ENCODE data around the gene ATRX. TPM values are rescaled to one million over a fixed set of nuclear protein-coding genes. Genes with fewer than 3 reads are reported as not detected.
A peak's percentile ranks its signal among the peaks of the same experiment; 100 is the strongest.
"Not testable (repeated sequence)": the region's sequence is repeated elsewhere in the genome, so short reads cannot be mapped to it uniquely, and the experiment has no call there.

Gene ATRX
- 10 to 100 TPM; 24.8 to 92.6 (median 52.0) TPM for polyA plus RNA-seq (ENCODE audit: low read depth in 6 of 6)

DNA sequence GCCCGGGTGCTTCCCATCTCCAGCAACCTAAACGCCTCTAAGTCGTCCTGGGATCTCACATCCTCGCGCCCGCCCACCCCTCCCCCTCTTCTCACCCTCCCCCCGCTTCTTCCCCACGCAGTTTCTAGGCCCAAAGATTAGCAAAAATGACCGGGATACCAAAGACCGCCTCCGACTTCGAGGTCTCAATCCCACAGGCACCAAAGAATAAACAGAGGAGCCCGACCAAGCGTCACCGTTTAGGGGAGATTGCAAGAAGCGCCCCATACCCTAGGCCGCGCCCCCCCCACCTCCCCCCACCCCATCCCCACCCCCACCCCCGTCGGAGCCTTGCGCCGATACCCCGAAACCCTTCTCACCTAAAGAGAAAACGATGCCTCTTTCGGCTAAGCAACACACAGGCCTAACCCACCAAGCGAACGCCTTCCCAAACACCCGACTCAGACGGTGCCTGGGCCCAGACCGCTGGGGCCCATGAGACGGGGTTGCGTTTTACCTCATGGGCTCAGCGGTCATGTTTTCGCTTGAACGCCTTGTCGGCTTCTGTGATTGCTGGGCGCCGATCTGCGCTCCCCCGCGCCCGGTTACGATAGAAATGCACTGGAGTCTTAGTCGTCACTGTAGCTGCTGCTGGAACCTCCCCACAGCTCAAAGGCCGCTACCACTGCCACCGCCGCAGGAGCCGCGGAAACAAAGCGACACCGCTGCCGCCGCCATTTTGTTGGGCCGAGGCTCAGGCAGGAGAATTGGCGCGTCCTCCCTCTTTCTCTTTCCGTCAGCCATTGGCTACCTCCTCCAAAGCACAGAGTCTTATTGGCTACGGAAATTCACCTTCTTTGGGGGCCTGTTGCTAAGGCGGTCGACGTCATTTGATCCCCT is at the start of gene ATRX:
TSS of gene ATRX (minus strand) at position 731 of the 879 bp plus-strand sequence. CDS start at position 516, 215 bp downstream.
- Mint-ChIP-seq H3K27ac (peak within 1 kb of the TSS; percentile 97 to 100 (median 100)), H3K36me3 (peaks cover 0 to 7% of the 10 kb centered on the region in 2 donors), H3K4me1 (peaks cover 6 to 35% (median 8%) of the 10 kb centered on the region in 3 donors), H3K27me3 (no peaks in the 10 kb centered on the region), H3K9me3 (peaks cover 0 to 2% (median 0%) of the 10 kb centered on the region in 7 donors), H3K4me3 (peak within 1 kb of the TSS; percentile 91 to 100 (median 99))
- DNase-seq (peak; percentile 77), ATAC-seq (ENCODE audit: low read depth in 2 of 2) (peak; percentile 92)

DNA sequence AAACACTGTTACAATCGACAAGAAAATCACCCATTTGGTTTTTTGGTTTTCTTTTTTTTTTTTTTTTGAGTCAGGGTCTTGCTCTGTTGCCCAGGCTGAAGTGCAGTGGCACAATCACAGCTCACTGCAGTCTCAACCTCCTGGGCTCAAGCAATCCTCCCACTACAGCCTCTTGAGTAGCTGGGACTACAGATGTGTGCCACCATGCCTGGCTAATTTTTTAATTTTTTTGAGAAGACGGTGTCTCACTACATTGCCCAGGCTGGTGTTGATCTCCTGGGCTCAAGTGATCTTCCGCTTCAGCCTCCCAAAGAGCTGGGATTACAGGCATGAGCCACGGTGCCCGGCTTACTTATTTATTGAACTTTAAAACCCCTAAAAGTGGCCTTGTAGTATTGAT is 45.5 kb upstream of the ATRX start:
- not testable (repeated sequence) for H3K27ac Mint-ChIP-seq; ATAC-seq (ENCODE audit: low read depth in 2 of 2); H3K4me1 Mint-ChIP-seq; H3K4me3 Mint-ChIP-seq; DNase-seq; H3K27me3 Mint-ChIP-seq; H3K36me3 Mint-ChIP-seq; H3K9me3 Mint-ChIP-seq

- Mint-ChIP-seq H3K27ac (peak overlapping the region in 1 of 6 donors; percentile 9), H3K9me3 (peaks cover 0 to 13% (median 11%) of the 10 kb centered on the region in 7 donors), H3K36me3 (peaks cover 8 to 17% of the 10 kb centered on the region in 2 donors)
- not testable (repeated sequence) for DNase-seq; H3K4me1 Mint-ChIP-seq; H3K4me3 Mint-ChIP-seq; ATAC-seq (ENCODE audit: low read depth in 2 of 2); H3K27me3 Mint-ChIP-seq
These were observed 36.0 kb upstream of the ATRX start for GRCh38 chrX:77821989-77822388.

DNA sequence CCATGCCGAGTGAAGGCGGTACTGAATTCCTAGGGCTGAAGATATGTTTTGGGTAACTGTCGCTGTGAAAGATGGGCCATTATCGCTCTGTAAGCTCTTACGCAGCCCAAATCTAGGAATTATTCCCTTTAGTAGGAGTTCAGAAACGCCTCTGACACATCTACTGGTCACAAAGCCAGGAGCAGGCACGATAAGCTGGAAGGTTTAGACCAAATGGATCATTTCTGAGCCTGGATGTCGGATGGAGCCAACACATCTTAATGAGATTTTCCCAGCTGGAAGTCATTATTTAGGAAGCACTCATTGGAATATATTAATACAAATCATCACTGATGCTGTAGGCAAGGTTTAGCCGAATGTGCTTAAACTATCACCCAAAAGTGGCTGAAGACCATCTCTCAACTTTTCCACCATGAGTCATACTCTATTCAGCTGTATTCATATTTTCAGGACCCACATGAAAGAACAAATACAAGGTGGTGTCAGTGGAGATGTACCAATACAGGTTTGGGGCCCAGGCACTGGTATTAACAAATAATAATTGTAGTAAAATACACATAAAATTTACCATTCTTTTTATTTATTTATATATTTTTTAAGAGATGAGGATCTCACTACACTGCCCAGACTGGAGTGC is 34.2 kb upstream of the ATRX start:
- Mint-ChIP-seq H3K36me3 (peaks cover 8 to 17% of the 10 kb centered on the region in 2 donors), H3K4me3 (no peak overlapping the region), H3K4me1 (no peaks in the 10 kb centered on the region), H3K27me3 (no peaks in the 10 kb centered on the region), H3K27ac (no peak overlapping the region), H3K9me3 (peaks cover 0 to 14% (median 9%) of the 10 kb centered on the region in 7 donors)
- ATAC-seq (ENCODE audit: low read depth in 2 of 2) (no peak), DNase-seq (no peak)

DNA sequence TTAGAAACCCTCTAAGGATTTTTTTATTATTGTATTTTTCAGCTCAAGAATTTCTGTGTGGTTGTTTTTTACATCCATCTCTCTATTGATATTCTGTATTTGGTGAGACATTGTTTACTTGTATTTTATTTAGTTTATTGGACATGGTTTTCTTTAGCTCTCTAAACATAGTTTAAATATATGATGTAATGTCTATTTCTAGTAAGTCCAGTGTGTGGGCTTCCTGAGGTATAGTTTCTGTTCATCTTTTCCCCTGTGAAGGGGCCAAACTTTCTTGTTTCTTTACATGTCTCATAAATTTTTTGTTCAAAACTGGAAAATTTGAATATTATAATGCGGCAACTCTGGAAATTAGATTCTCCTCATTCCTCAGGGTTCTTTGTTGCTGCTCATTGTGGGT is 28.2 kb upstream of the ATRX start:
- Mint-ChIP-seq H3K4me1 (no peaks in the 10 kb centered on the region), H3K27ac (no peak overlapping the region), H3K9me3 (peaks cover 0 to 19% (median 3%) of the 10 kb centered on the region in 7 donors), H3K27me3 (no peaks in the 10 kb centered on the region), H3K4me3 (no peak overlapping the region), H3K36me3 (no peaks in the 10 kb centered on the region)
- no peak for DNase-seq
- ATAC-seq (ENCODE audit: low read depth in 2 of 2) = no peak

GRCh38 chrX:77802201-77802600 is 16.2 kb upstream of the ATRX start:
- Mint-ChIP-seq H3K9me3 (peaks cover 4 to 18% (median 11%) of the 10 kb centered on the region in 7 donors), H3K27me3 (no peaks in the 10 kb centered on the region), H3K4me3 (no peak overlapping the region), H3K36me3 (no peaks in the 10 kb centered on the region), H3K27ac (no peak overlapping the region), H3K4me1 (no peaks in the 10 kb centered on the region)
- DNase-seq (no peak), ATAC-seq (ENCODE audit: low read depth in 2 of 2) (no peak)

DNA sequence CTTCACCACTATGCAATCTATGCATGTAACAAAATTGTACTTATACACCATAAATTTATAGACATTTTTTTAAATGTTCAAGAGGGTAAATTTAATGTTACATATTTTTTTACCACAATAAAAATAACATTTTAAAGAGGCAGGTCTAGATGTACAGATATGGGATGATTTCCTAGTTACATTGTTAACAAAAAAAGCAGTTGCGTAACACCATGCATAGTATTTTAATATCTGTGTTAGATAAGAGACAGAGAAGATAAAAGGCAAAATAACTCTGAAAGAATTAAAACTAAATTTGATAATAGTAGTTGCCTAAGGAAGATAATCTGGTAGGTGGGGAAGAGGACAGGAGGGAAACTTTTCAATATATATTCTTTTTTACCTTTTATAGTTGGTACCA is 9.1 kb upstream of the ATRX start:
- Mint-ChIP-seq H3K4me3 (no peak overlapping the region), H3K36me3 (no peaks in the 10 kb centered on the region), H3K27ac (no peak overlapping the region)

DNA sequence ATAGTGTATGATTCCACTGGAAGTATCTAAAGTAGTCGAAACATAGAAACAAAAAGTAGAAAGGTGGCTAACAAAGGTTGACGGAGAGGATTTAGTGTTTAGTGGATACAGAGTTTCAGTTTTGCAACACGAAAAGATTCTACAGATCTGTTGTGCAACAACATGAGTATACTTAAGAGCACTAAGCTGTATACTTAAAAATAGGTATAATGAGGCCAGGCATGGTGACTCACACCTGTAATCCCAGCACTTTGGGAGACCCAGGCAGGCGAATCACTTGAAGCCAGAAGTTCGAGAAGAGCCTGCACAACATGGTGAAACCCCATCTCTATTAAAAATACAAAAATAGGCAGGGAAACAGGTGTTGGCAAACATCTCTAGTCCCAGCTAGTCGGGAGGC is 7.9 kb upstream of the ATRX start:
- no peaks in the 10 kb centered on the region for H3K27me3 Mint-ChIP-seq
- no peak overlapping the region for H3K27ac Mint-ChIP-seq
- H3K9me3 Mint-ChIP-seq = no peaks in the 10 kb centered on the region
- no peaks in the 10 kb centered on the region for H3K36me3 Mint-ChIP-seq
- H3K4me1 Mint-ChIP-seq = no peaks in the 10 kb centered on the region
- H3K4me3 Mint-ChIP-seq = peak overlapping the region in 1 of 8 donors; percentile 6
- DNase-seq = no peak
- no peak for ATAC-seq (ENCODE audit: low read depth in 2 of 2)

More for the DNA sequence above, 9.1 kb upstream of the ATRX start:
- ATAC-seq (ENCODE audit: low read depth in 2 of 2) = no peak
- DNase-seq = no peak
- Mint-ChIP-seq H3K27me3 (no peaks in the 10 kb centered on the region), H3K9me3 (peaks cover 0 to 4% (median 0%) of the 10 kb centered on the region in 7 donors), H3K4me1 (no peaks in the 10 kb centered on the region)

DNA sequence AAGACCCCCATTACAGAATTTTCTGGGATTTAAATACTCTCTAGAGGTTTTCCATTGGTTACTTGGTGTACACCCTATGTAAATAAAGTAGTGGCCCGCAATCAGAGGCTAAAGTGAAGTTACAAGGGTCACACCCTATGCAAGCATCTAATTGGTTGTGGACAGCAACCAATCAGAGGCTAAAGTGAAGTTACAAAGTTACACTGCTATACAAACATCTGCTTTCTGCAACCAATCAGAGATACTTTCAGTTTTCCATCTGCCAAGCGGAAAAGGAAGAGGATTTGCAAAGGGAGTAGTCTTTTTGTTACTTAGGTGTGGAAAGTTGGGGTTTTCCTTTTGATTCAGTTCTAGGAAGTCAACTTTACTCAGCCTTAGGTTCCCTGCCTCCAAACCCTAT is 2.0 kb upstream of the ATRX start:
- peak; percentile 45 for DNase-seq
- H3K9me3 Mint-ChIP-seq = peaks cover 0 to 2% (median 0%) of the 10 kb centered on the region in 7 donors
- peak overlapping the region in 2 of 6 donors; percentile 13 to 97 for H3K27ac Mint-ChIP-seq
- peaks cover 0 to 7% of the 10 kb centered on the region in 2 donors for H3K36me3 Mint-ChIP-seq
- peaks cover 5 to 28% (median 6%) of the 10 kb centered on the region in 3 donors for H3K4me1 Mint-ChIP-seq
- H3K4me3 Mint-ChIP-seq = peak overlapping the region; percentile 49 to 81 (median 63)
- no peaks in the 10 kb centered on the region for H3K27me3 Mint-ChIP-seq
- peak; percentile 14 for ATAC-seq (ENCODE audit: low read depth in 2 of 2)

DNA sequence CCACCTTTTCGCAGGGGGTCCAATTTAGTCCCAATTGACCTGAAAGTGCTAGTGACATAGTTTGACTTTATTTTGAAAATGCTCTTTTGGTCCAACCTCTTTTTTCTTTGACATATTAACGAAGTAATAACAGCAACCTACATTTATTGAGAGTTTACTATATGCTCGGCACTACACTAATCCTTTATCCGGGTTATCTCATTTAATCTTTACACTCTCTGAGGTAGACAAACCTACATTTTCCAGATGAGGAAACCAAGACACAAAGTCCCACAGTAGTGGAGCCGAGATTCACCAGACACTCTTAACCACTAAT is 307 bp upstream of the ATRX start:
- peak overlapping the region; percentile 97 to 100 (median 100) for H3K27ac Mint-ChIP-seq
- peaks cover 0 to 7% of the 10 kb centered on the region in 2 donors for H3K36me3 Mint-ChIP-seq
- peaks cover 0 to 2% (median 0%) of the 10 kb centered on the region in 7 donors for H3K9me3 Mint-ChIP-seq
- H3K4me3 Mint-ChIP-seq = peak overlapping the region; percentile 91 to 100 (median 99)
- ATAC-seq (ENCODE audit: low read depth in 2 of 2) = peak; percentile 3 to 8
- no peaks in the 10 kb centered on the region for H3K27me3 Mint-ChIP-seq
- peaks cover 6 to 35% (median 8%) of the 10 kb centered on the region in 3 donors for H3K4me1 Mint-ChIP-seq
- no peak for DNase-seq

GRCh38 chrX:77779695-77780094 is 6.3 kb downstream of the ATRX start:
- peak overlapping the region in 2 of 8 donors; percentile 1 to 4 for H3K4me3 Mint-ChIP-seq
- H3K4me1 Mint-ChIP-seq = peaks cover 14 to 42% (median 21%) of the 10 kb centered on the region in 3 donors
- ATAC-seq (ENCODE audit: low read depth in 2 of 2) (no peak), DNase-seq (no peak)
- H3K9me3 Mint-ChIP-seq = no peaks in the 10 kb centered on the region
- no peaks in the 10 kb centered on the region for H3K27me3 Mint-ChIP-seq
- H3K27ac Mint-ChIP-seq = peak overlapping the region in 2 of 6 donors; percentile 15 to 21
- no peaks in the 10 kb centered on the region for H3K36me3 Mint-ChIP-seq

GRCh38 chrX:77776659-77777058 is 9.4 kb downstream of the ATRX start:
- peak overlapping the region in 1 of 6 donors; percentile 30 for H3K27ac Mint-ChIP-seq
- H3K4me1 Mint-ChIP-seq = peaks cover 15 to 31% (median 27%) of the 10 kb centered on the region in 3 donors
- DNase-seq (no peak), ATAC-seq (ENCODE audit: low read depth in 2 of 2) (no peak)
- no peaks in the 10 kb centered on the region for H3K27me3 Mint-ChIP-seq
- no peak overlapping the region for H3K4me3 Mint-ChIP-seq
- no peaks in the 10 kb centered on the region for H3K9me3 Mint-ChIP-seq
- H3K36me3 Mint-ChIP-seq = no peaks in the 10 kb centered on the region

DNA sequence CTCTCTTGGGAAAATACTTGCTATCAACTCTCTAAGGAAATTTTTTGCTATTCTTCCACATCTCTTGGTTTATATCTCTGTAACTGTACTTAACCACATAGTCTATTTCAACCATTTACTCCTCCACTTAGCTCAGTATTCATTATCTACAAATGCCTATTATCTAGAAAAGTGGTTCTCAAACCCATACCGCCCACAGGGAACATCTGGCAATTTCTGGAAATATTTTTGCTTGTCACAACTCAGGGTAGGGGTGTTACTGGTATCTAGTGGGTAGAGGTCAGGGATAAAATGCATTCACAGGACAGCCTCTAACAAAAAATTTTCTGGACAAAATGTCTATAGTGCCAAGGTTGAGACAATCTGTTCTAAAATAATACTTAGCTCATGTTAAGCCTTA is 14.4 kb downstream of the ATRX start:
- H3K9me3 Mint-ChIP-seq = no peaks in the 10 kb centered on the region
- H3K4me3 Mint-ChIP-seq = peak overlapping the region in 2 of 8 donors; percentile 7 to 11
- H3K4me1 Mint-ChIP-seq = peaks cover 17 to 26% (median 25%) of the 10 kb centered on the region in 3 donors

More for the DNA sequence above, 14.4 kb downstream of the ATRX start:
- Mint-ChIP-seq H3K27ac (peak overlapping the region in 3 of 6 donors; percentile 10 to 56 (median 13)), H3K27me3 (no peaks in the 10 kb centered on the region), H3K36me3 (peaks cover 0 to 5% of the 10 kb centered on the region in 2 donors)
- no peak for DNase-seq
- ATAC-seq (ENCODE audit: low read depth in 2 of 2) = no peak
